HG02763 (cell line): Measurements from ENCODE around the gene NSMCE1.
"Not testable (repeated sequence)": the region's sequence is repeated elsewhere in the genome, so short reads cannot be mapped to it uniquely, and the experiment has no call there.

Experiments used
- ATAC-seq: cut with Tn5 transposase; IDR thresholded peaks from one replicate; pipeline ENCODE4 v1.9.1; 2021; ENCODE audit warnings: mild to moderate bottlenecking, moderate library complexity; ENCODE audit not compliant: unreplicated experiment

Gene NSMCE1

GRCh38 chr16:27303256-27304100 is 34.9 kb upstream of the NSMCE1 start:
- no peak for ATAC-seq

- no peak for ATAC-seq
These were observed 33.6 kb upstream of the NSMCE1 start for GRCh38 chr16:27302126-27302525.

GRCh38 chr16:27301236-27301861 is 32.8 kb upstream of the NSMCE1 start:
- peak; percentile 57 for ATAC-seq

GRCh38 chr16:27298132-27298531 is 29.6 kb upstream of the NSMCE1 start:
- no peak for ATAC-seq

GRCh38 chr16:27293343-27293742 is 24.8 kb upstream of the NSMCE1 start:
- ATAC-seq: no peak

GRCh38 chr16:27291722-27292240 is 23.2 kb upstream of the NSMCE1 start:
- no peak for ATAC-seq

- ATAC-seq: no peak
These were observed 22.5 kb upstream of the NSMCE1 start for GRCh38 chr16:27291106-27291505.

- no peak for ATAC-seq
These were observed 22.0 kb upstream of the NSMCE1 start for GRCh38 chr16:27290562-27290961.

- ATAC-seq: no peak
These were observed 21.1 kb upstream of the NSMCE1 start for GRCh38 chr16:27289669-27290068.

- ATAC-seq: not testable (repeated sequence)
These were observed 19.7 kb upstream of the NSMCE1 start for GRCh38 chr16:27288313-27288712.

- no peak for ATAC-seq
These were observed 19.3 kb upstream of the NSMCE1 start for GRCh38 chr16:27287887-27288286.

- ATAC-seq: no peak
These were observed 18.7 kb upstream of the NSMCE1 start for GRCh38 chr16:27287051-27287811.

- ATAC-seq: no peak
These were observed 17.9 kb upstream of the NSMCE1 start for GRCh38 chr16:27286451-27286850.

GRCh38 chr16:27285676-27286196 is 17.2 kb upstream of the NSMCE1 start:
- ATAC-seq: no peak

GRCh38 chr16:27284865-27285675 is 16.5 kb upstream of the NSMCE1 start:
- no peak for ATAC-seq

GRCh38 chr16:27281243-27281642 is 12.7 kb upstream of the NSMCE1 start:
- ATAC-seq: no peak

GRCh38 chr16:27275394-27275793 is 6.8 kb upstream of the NSMCE1 start:
- no peak for ATAC-seq

- ATAC-seq: not testable (repeated sequence)
These were observed 5.9 kb upstream of the NSMCE1 start for GRCh38 chr16:27274424-27274874.

- no peak for ATAC-seq
These were observed 5.3 kb upstream of the NSMCE1 start for GRCh38 chr16:27273670-27274423.

GRCh38 chr16:27273330-27273669 is 4.7 kb upstream of the NSMCE1 start:
- ATAC-seq: no peak
